Endothelial cell of umbilical vein (primary cell): ENCODE measurements around the gene CAMSAP3.

ENCODE experiments used
- EZH2 ChIP-seq: IDR thresholded peaks from 2 replicates; pipeline ENCODE4 v1.6.1; 2012; ENCODE audit warnings: borderline replicate concordance, low read depth, mild to moderate bottlenecking, moderate library complexity, low read length, inconsistent platforms; ENCODE audit not compliant: severe bottlenecking
- GATA2 ChIP-seq: IDR thresholded peaks from 2 replicates; pipeline ENCODE4 v1.7.0; 2011; ENCODE audit warnings: low read depth, mild to moderate bottlenecking, moderate library complexity, mixed read lengths, low read length; ENCODE audit not compliant: insufficient read length, insufficient read depth
- POLR2A ChIP-seq: IDR thresholded peaks from 2 replicates; pipeline ENCODE4 v1.6.1; 2012; ENCODE audit warnings: low read depth, mild to moderate bottlenecking, control low read depth, low read length
- POLR2AphosphoS5 ChIP-seq: IDR thresholded peaks from 2 replicates; pipeline ENCODE4 v1.6.1; 2012; ENCODE audit warnings: low read depth, mild to moderate bottlenecking, control low read depth, low read length, moderate library complexity; ENCODE audit not compliant: insufficient read depth
- TF ChIP-seq, protein P1 (sequence below), 2 donors: IDR thresholded peaks; 1 replicate in 1 of 2; 2 replicates in 1 of 2; pipeline ENCODE4 v1.5.1; 2011; ENCODE audit warnings: low read length in 2 of 2, mild to moderate bottlenecking in 2 of 2, moderate library complexity in 2 of 2, control low read depth in 1 of 2, inconsistent platforms in 1 of 2, low read depth in 1 of 2; ENCODE audit not compliant: insufficient read depth in 1 of 2; ENCODE audit errors: extremely low read depth in 1 of 2

DNA sequence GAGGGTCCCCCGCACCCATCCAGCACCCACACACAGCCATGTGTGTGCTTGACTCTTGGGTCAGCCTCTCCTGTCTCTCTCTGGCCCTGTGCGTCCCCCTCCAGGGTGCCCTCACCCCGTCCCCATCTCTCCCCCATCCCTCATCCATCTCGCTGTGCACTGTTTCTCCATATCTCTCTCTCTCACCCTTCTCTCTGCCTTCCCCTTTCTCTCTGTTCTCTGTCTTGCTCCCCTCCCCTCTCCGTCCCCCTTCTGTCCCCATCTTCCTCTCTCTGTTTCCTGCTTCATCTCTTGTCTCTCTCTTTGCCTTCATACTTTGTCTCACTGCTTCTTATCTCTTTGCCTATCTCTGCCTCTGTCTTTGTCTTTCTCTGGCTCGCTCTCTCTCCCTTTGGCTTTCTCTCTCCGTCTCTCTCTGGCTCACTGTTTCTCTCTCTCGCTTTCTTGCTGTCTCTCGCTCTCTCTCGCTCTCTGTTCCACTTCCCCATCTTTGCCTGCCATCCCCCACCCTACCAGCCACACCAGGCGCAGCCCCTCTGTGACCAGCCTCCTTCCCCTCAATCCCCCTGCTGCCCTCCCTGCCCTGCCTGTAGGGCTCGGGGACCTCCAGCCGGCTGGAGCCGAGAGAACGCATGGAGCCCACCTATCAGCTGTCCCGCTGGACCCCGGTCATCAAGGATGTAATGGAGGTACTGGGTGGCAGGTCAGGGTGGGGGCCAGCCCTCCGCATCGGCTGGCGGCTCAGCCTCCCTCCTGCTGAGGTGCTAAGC is 50.2 kb downstream of the CAMSAP3 start:
- TF ChIP-seq POLR2A (no peak), GATA2 (no peak), EZH2 (no peak), POLR2AphosphoS5 (no peak)
- TF ChIP-seq, protein P1, sequence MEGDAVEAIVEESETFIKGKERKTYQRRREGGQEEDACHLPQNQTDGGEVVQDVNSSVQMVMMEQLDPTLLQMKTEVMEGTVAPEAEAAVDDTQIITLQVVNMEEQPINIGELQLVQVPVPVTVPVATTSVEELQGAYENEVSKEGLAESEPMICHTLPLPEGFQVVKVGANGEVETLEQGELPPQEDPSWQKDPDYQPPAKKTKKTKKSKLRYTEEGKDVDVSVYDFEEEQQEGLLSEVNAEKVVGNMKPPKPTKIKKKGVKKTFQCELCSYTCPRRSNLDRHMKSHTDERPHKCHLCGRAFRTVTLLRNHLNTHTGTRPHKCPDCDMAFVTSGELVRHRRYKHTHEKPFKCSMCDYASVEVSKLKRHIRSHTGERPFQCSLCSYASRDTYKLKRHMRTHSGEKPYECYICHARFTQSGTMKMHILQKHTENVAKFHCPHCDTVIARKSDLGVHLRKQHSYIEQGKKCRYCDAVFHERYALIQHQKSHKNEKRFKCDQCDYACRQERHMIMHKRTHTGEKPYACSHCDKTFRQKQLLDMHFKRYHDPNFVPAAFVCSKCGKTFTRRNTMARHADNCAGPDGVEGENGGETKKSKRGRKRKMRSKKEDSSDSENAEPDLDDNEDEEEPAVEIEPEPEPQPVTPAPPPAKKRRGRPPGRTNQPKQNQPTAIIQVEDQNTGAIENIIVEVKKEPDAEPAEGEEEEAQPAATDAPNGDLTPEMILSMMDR (IDR thresholded peaks at IDR 0.05; ENCODE audit: extremely low read depth in 1 of 2, insufficient read depth in 1 of 2, low read depth in 1 of 2, low read length in 2 of 2): no peak
